ENCODE measurements around the gene CBFB. TPM values are rescaled to one million over a fixed set of nuclear protein-coding genes. Genes with fewer than 3 reads are reported as not detected.
A peak's percentile ranks its signal among the peaks of the same experiment; 100 is the strongest.

CBFB gene
- total and polyA plus RNA-seq, 9 of the 15 experiments (the other 6 are each of a cell fraction or from before 2014, with no cell fraction given), result 22.0 to 112 (median 66.5) TPM

GRCh38 chr16:67017421-67017750 is 11.6 kb upstream of the CBFB start:
- DNase-seq (ENCODE audit: extremely low read depth in 1 of 4, low spot score in 3 of 4) (no peak), ATAC-seq (no peak), FAIRE-seq (no peak)
- no peaks in the 10 kb centered on the region for H3K9me3 ChIP-seq (replicated peaks; ENCODE audit: control insufficient read depth, insufficient read depth, low read depth, low read length)
- no peak overlapping the region for H3K4me2 ChIP-seq (ENCODE audit: insufficient read depth, low read length)
- H3K4me1 ChIP-seq (replicated peaks in 1 of 2; ENCODE audit: control insufficient read depth in 2 of 2, insufficient read depth in 2 of 2, low read length in 2 of 2), result peaks cover 4 to 19% of the 10 kb centered on the region in 2 experiments; a peak in 4 of 5 replicates
- no peaks in the 10 kb centered on the region for H3K27me3 ChIP-seq (ENCODE audit: control insufficient read depth in 2 of 2, insufficient read depth in 2 of 2, low read length in 2 of 2)
- intact Hi-C loops (cut with micrococcal nuclease), result loop anchor here (5.0 to 10.0 kb wide), 4 partner anchors 65 to 387 kb away; partner anchors contain the start of gene MATCAP1
- H3K79me2 ChIP-seq (ENCODE audit: control insufficient read depth, insufficient read depth, low read length), result no peaks in the 10 kb centered on the region
- no peak overlapping the region for H2AFZ ChIP-seq (ENCODE audit: low read depth, low read length)
- H3K36me3 ChIP-seq (ENCODE audit: control insufficient read depth, insufficient read depth, low read length), result no peaks in the 10 kb centered on the region
- TF ChIP-seq NR3C1 (CRISPR knock-in tag; IDR thresholded peaks at IDR 0.05) (no peak), ZBTB26 (CRISPR knock-in tag; IDR thresholded peaks at IDR 0.05) (no peak), GABPB1 (CRISPR knock-in tag; IDR thresholded peaks at IDR 0.05) (0 out of 2 replicates have a peak, but pooled peaks have one; percentile 7), BRF2 (IDR thresholded peaks at IDR 0.05; ENCODE audit: borderline replicate concordance, insufficient read depth, insufficient read length) (no peak)
- in situ Hi-C loops (cut with MboI), result loop anchor here (5.0 kb wide), 2 partner anchors 75 to 140 kb away; partner anchors contain the start of genes FBXL8 and TRADD
- no peak overlapping the region for H3K4me3 ChIP-seq
- WGBS (ENCODE audit: insufficient coverage, low coverage, missing lambda C conversion rate), result 36% methylated on average over 4 of the region's 4 CpGs
- no peak overlapping the region for H3K27ac ChIP-seq (ENCODE audit: extremely low read depth, low read depth, low read length)
- no TSS peak for BruUV-seq (replicated peaks)
- no peaks in the 10 kb centered on the region for H4K20me1 ChIP-seq (replicated peaks; ENCODE audit: control insufficient read depth, insufficient read depth, low read length)
- ChIA-PET CTCF (ENCODE audit: low intra/inter-chr PET ratio) (interaction anchor here (0.8 to 3.1 kb wide), 7 partner anchors 38 to 168 kb away, joined by 3 to 29 read pairs (median 6); no protein-coding TSS in a partner anchor), POLR2A (interaction anchor here (0.6 to 2.0 kb wide), 11 partner anchors 9 to 230 kb away, joined by 3 to 15 read pairs (median 3); partner anchors contain the start of gene CBFB)
- no peaks in the 10 kb centered on the region for H3K9me1 ChIP-seq (ENCODE audit: control insufficient read depth, insufficient read depth, low read length)
- H3K9ac ChIP-seq (ENCODE audit: insufficient read depth in 1 of 2, low read depth in 2 of 2, low read length in 2 of 2), result no peak overlapping the region
